Measurements from ENCODE around the gene PPP1R37. TPM values are rescaled to one million over a fixed set of nuclear protein-coding genes. Genes with fewer than 3 reads are reported as not detected.
A peak's percentile ranks its signal among the peaks of the same experiment; 100 is the strongest.

PPP1R37 gene
- total RNA-seq, 1 donor from 2014 or later, result 27.7 TPM

- DNase-seq, result peak; percentile 64
Observed at GRCh38 chr19:45153339-45154063, 60.5 kb downstream of the PPP1R37 start.

- no peak for DNase-seq
Observed at GRCh38 chr19:45154064-45154827, 61.3 kb downstream of the PPP1R37 start.

GRCh38 chr19:45156011-45156630 lies 63.1 kb downstream of the PPP1R37 start:
- DNase-seq, result no peak

- no peak for DNase-seq
Observed at GRCh38 chr19:45156751-45157150, 63.8 kb downstream of the PPP1R37 start.

GRCh38 chr19:45158503-45159209 lies 65.7 kb downstream of the PPP1R37 start:
- DNase-seq, result no peak

- no peak for DNase-seq
Observed at GRCh38 chr19:45159210-45159970, 66.4 kb downstream of the PPP1R37 start.

GRCh38 chr19:45159971-45160324 lies 67.0 kb downstream of the PPP1R37 start:
- no peak for DNase-seq

- DNase-seq, result peak; percentile 40
Observed at GRCh38 chr19:45160870-45161737, 68.1 kb downstream of the PPP1R37 start, which contains the start of gene NKPD1. TSS of gene NKPD1 (minus strand) at chr19:45160982. CDS start at chr19:45160150, 832 bp downstream.

GRCh38 chr19:45161738-45162607 lies 69.0 kb downstream of the PPP1R37 start:
- peak; percentile 52 for DNase-seq

GRCh38 chr19:45162608-45163143 lies 69.7 kb downstream of the PPP1R37 start:
- no peak for DNase-seq

GRCh38 chr19:45163156-45163555 lies 70.2 kb downstream of the PPP1R37 start:
- DNase-seq, result no peak

- DNase-seq, result no peak
Observed at GRCh38 chr19:45163751-45164460, 70.9 kb downstream of the PPP1R37 start.

- DNase-seq, result peak; percentile 53
Observed at GRCh38 chr19:45164577-45165335, 71.8 kb downstream of the PPP1R37 start.

GRCh38 chr19:45166723-45167252 lies 73.8 kb downstream of the PPP1R37 start:
- DNase-seq, result peak; percentile 25

GRCh38 chr19:45168767-45169351 lies 75.9 kb downstream of the PPP1R37 start:
- no peak for DNase-seq

- no peak for DNase-seq
Observed at GRCh38 chr19:45169602-45170001, 76.6 kb downstream of the PPP1R37 start.
